GM19438 (cell line): ENCODE data around the gene IYD.
"Not testable (repeated sequence)": the region's sequence is repeated elsewhere in the genome, so short reads cannot be mapped to it uniquely, and the experiment has no call there.

Source experiments
- ATAC-seq: cut with Tn5 transposase; IDR thresholded peaks from one replicate; pipeline ENCODE4 v1.9.1; 2021; ENCODE audit warnings: low read depth; ENCODE audit not compliant: unreplicated experiment

IYD gene

GRCh38 chr6:150426198-150426597 lies 57.4 kb downstream of the IYD start:
- no peak for ATAC-seq

DNA sequence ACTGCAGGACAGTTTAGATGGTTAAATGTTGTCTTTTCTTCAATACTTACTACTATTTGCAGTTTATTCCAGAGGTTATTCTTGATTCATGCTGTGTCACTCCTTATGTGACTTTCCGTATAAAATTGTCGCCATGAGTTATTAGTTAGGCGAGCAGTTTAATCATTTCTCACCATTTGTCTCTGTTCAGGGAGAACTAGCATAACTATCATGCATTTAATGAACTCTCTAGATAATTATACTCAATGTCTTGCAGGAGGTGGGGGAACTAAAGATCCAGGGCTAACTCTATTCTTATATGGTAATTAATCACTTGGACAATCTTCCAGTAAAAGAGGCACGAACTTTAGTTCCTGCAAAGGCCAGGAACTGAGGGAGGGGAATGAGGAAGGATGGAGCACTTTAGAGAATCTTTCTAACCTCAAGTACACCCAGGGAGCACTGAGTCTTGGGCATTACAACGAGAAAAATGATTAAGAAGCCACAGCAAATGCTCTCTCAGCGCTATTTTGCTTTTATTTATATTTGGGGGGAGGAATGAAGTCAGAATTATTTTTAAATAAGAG lies 58.3 kb downstream of the IYD start:
- ATAC-seq = no peak

DNA sequence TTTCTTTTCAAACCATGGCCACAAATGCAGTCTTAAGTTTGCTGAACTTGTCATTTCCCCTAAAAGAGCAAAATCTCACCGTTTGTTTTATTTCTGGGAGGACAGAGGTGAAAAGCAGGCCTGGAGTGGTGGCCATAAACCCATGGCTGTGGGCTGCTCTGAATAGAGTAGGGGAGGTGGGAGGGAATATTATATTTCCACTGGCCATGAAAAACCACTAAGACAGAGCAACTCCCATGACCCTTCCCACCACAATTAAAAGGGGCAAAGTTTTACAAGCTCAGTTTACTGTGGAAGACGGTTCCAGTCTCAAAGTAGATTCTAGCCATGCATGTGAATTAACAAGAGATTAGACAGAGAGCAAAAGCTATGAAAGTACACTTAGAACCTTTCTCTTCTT lies 59.0 kb downstream of the IYD start:
- no peak for ATAC-seq

DNA sequence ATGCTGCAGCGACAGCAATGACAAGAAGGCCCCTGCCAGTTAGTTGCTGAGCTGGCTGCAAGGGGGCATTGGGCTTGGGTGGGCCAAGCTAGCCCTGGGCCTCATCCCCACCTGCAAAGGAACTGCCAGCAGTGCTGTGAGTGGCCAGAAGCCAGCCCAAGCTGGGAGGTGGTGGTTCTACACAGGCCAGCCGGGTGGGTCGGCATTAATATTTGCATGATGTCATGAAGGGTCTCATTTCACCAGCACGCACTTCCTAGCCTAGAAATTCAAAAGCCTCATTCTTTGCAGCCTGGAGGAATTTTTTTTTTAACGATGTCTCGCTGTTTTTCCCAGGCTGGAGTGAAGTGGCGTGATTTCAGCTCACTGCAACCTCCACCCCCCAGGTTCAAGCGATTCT lies 62.0 kb downstream of the IYD start:
- ATAC-seq = no peak

- no peak for ATAC-seq
Observed at GRCh38 chr6:150435360-150435759, 66.5 kb downstream of the IYD start.

GRCh38 chr6:150435832-150436231 lies 67.0 kb downstream of the IYD start:
- no peak for ATAC-seq

GRCh38 chr6:150439373-150439772 lies 70.6 kb downstream of the IYD start:
- no peak for ATAC-seq

- ATAC-seq = no peak
Observed at GRCh38 chr6:150443621-150444020, 74.8 kb downstream of the IYD start.

- ATAC-seq = no peak
Observed at GRCh38 chr6:150444308-150444707, 75.5 kb downstream of the IYD start.

GRCh38 chr6:150445486-150445885 lies 76.7 kb downstream of the IYD start:
- no peak for ATAC-seq

DNA sequence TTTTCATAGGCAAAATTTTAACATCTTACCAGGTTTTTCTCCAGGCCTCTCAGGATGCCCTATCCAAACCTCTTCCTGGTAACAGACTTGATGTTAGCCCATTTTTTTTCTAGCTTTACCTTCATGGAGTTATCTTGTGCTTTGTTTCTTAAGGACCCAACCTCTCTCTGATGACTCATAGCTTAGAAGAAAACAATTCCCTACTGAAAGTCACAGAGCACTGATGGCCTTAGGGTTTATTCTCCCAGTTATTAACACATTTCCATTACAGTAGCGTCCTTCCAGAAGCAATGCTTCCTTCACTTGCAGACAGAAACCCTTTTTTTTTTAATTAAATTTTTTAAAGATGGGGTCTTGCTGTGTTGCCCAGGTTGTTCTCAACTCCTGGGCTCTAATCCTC lies 79.4 kb downstream of the IYD start:
- ATAC-seq = no peak

GRCh38 chr6:150449055-150449454 lies 80.2 kb downstream of the IYD start:
- ATAC-seq = not testable (repeated sequence)

GRCh38 chr6:150450918-150451317 lies 82.1 kb downstream of the IYD start:
- ATAC-seq = no peak

DNA sequence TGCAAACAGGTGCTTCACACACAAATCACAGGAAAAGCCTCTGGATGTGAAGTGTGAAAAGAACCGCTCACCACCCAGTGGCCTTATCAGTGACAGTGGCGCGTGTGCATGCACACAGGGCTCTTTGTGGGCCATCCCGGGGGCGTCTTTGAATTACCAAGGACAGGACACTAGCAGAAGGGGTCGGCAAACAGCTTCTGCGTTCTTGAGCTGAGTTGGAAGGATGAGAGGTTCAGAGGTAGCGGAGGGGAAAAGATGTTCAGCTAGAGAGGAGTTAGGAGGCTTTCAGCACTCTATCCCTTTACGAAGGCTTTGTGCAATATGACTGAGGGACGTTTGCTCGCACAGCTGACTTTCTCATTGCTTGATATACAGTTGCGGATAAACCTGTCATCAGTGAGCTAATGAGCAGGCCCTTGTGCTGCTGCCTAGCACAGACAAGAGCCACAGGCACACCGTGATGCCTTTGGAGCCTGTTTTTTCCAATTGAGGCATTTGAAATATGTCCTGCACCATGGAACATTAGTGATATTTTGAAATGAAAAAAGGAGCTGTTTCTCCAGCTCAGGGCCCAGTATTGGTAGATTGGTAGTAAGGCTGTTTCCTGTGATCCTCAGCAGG lies 83.1 kb downstream of the IYD start:
- no peak for ATAC-seq

DNA sequence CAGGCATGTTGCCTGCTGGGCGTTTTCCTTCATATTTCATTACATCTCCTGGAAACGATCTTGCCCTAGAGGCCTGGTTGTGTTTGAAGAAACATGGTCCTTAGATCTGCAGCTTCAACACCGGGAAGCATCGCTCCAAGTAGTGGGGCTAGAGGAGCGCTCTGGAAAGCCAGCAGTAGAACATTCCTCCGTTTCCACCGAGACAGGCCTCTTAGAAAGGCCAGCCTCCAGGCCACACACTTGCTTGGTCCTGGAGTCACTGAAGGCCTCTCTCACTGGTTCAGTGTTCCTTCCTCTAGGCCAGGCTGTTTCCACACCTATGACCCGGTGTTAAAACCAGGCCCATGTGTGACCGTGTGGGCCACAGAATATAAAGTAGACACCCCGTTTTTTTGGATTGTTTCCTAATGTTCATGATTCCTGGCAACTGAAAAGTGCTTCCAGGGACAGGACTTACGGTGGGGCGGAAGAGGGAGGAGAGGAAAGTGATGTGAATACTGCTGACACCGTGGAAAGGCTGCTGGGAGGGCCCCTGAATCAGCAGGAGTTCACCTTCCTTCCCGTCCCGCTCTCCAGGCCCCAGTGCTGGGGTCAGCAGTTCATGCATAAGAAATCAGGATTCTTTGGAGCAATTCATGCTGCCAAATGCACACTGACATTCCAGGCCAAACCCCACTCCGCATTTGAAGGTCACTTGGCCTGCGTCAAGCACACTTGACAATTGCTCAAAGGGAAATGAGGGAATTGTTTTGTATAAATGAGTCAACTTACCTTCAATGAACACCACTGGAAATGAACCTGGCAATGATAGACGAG lies 83.8 kb downstream of the IYD start:
- ATAC-seq = no peak

- ATAC-seq = no peak
Observed at GRCh38 chr6:150453357-150453756, 84.5 kb downstream of the IYD start.
